Body of pancreas (tissue), 4 donors: Measurements from ENCODE around the gene AZIN2. TPM values are rescaled to one million over a fixed set of nuclear protein-coding genes. Genes with fewer than 3 reads are reported as not detected.
"Not testable (repeated sequence)": the region's sequence is repeated elsewhere in the genome, so short reads cannot be mapped to it uniquely, and the experiment has no call there.

Experiments
- ATAC-seq: fragments of 150-250 bp; one replicate; pipeline ENCODE4 v1.9.1; 2016
- DNase-seq, 4 donors: peaks; one replicate each; pipeline ENCODE4 v3.0.0-alpha.2; 2019
- H3K27ac ChIP-seq, 4 donors: fragments of 200-600 bp; sonication (generic); 1 replicate in 3 of 4; 2 replicates in 1 of 4; pipeline versions ENCODE4 v1.5.1 to v1.6.1; 2016 to 2019; ENCODE audit warnings: mild to moderate bottlenecking in 1 of 4, mixed read lengths in 1 of 4, moderate library complexity in 1 of 4
- H3K27me3 ChIP-seq, 2 donors: fragments of 200-600 bp; sonication (generic); one replicate each; pipeline ENCODE4 v1.6.0; 2016; ENCODE audit warnings: mild to moderate bottlenecking in 1 of 2
- H3K36me3 ChIP-seq, 2 donors: fragments of 200-600 bp; sonication (generic); replicated peaks in 1 of 2; 2 replicates each; pipeline ENCODE4 v1.5.1; 2016; ENCODE audit warnings: low read depth in 2 of 2; ENCODE audit not compliant: insufficient read depth in 1 of 2
- H3K4me1 ChIP-seq: fragments of 200-600 bp; sonication (generic); one replicate; pipeline ENCODE4 v1.6.0; 2016
- H3K4me3 ChIP-seq, 2 donors: fragments of 200-600 bp; sonication (generic); 1 replicate in 1 of 2; 2 replicates in 1 of 2; pipeline ENCODE4 v1.5.1; 2016 to 2019
- H3K9me3 ChIP-seq, 3 donors: fragments of 200-600 bp; sonication (generic); 1 replicate in 2 of 3; 2 replicates in 1 of 3; pipeline ENCODE4 v1.5.1; 2016
- POLR2A ChIP-seq, 3 donors: fragments of 450-650 bp; IDR thresholded peaks; one replicate each; pipeline ENCODE4 v1.6.1; 2016; ENCODE audit warnings: antibody characterized with exemption in 3 of 3, mild to moderate bottlenecking in 2 of 3
- WGBS, 2 donors: methylation state at CpG; one replicate each; pipeline ENCODE4 v1.1.5; 2017; 5-methylcytosine and 5-hydroxymethylcytosine counted together
- intact Hi-C: fragments of 100-400 bp; cut with DNase I; formaldehyde crosslinking; loops from one replicate; pipeline ENCODE4 v1.15.1; 2023
- total RNA-seq, 2 donors: library from RNA; depleted of rRNA; stranded (reverse); fragments of >200 nt; gene quantifications; one replicate each; pipeline ENCODE4 v1.1.0, GENCODE V29; 2016
- TF ChIP-seq, protein P1 (sequence below), 7 experiments: fragments of 450-650 bp in 4 of 7; fragments of 200-600 bp in 3 of 7; sonication (generic) in 3 of 7; IDR thresholded peaks; one replicate each; pipeline ENCODE4 v1.5.1; 2016 to 2019; ENCODE audit warnings: antibody characterized with exemption in 7 of 7

Gene AZIN2
- total RNA-seq, 2 donors from 2014 or later: 1.0 to 1.6 TPM

DNA sequence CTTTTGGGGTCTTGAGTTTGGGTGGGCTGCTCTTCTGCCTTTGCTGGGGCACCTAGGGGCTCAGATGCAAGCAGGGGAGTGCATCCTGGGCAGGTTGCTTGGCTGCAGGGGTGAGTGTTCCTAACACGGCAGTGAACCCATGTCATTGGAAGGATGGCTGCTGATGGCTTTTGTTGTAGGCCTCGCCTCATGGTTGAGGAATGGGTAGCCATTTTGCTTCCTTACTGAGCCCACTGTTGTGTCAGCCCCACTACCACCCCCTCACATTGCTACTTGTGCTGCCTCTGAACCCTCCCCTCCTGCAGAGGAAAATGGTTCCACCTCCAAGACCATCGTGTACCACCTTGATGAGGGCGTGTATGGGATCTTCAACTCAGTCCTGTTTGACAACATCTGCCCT, 16.8 kb downstream of the AZIN2 start:
- Histone ChIP-seq H3K27ac (no peak overlapping the region), H3K4me3 (no peak overlapping the region), H3K27me3 (no peaks in the 10 kb centered on the region), H3K4me1 (no peaks in the 10 kb centered on the region), H3K9me3 (no peaks in the 10 kb centered on the region), H3K36me3 (no peaks in the 10 kb centered on the region)
- TF ChIP-seq POLR2A (IDR thresholded peaks at IDR 0.05): no peak
- TF ChIP-seq, protein P1, sequence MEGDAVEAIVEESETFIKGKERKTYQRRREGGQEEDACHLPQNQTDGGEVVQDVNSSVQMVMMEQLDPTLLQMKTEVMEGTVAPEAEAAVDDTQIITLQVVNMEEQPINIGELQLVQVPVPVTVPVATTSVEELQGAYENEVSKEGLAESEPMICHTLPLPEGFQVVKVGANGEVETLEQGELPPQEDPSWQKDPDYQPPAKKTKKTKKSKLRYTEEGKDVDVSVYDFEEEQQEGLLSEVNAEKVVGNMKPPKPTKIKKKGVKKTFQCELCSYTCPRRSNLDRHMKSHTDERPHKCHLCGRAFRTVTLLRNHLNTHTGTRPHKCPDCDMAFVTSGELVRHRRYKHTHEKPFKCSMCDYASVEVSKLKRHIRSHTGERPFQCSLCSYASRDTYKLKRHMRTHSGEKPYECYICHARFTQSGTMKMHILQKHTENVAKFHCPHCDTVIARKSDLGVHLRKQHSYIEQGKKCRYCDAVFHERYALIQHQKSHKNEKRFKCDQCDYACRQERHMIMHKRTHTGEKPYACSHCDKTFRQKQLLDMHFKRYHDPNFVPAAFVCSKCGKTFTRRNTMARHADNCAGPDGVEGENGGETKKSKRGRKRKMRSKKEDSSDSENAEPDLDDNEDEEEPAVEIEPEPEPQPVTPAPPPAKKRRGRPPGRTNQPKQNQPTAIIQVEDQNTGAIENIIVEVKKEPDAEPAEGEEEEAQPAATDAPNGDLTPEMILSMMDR (IDR thresholded peaks at IDR 0.05): no peak
- WGBS, 2 donors: 83 to 88% methylated on average over 2 to 4 of the region's 4 CpGs
- intact Hi-C loops: loop anchor here (10.0 kb wide), 1 partner anchor 367 kb away; no protein-coding TSS in a partner anchor
- DNase-seq (no peak), ATAC-seq (no peak)

DNA sequence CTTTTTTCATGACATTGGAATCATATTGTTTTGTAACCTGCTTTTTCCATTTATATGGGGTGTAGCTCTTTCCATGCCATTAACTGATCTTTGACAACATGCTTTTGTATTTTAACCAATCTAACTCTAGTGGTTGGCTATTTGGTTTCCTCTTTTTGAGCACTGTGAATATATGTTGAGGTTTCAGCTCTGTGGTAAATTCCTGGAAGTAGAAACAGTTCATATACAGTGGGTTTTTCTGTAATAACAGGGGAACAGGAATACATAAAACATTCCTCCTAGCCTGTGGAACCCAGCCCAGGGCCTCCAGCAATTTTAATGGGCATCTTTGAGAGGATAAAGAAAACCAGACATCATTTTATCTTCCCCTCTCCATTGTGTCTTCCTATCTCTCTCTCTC, 17.4 kb downstream of the AZIN2 start:
- Histone ChIP-seq H3K9me3 (no peaks in the 10 kb centered on the region), H3K36me3 (no peaks in the 10 kb centered on the region), H3K4me3 (no peak overlapping the region), H3K4me1 (no peaks in the 10 kb centered on the region), H3K27me3 (no peaks in the 10 kb centered on the region), H3K27ac (no peak overlapping the region)
- DNase-seq (no peak), ATAC-seq (no peak)
- intact Hi-C loops: loop anchor here (10.0 kb wide), 1 partner anchor 366 kb away; no protein-coding TSS in a partner anchor
- no peak for TF ChIP-seq POLR2A (IDR thresholded peaks at IDR 0.05)
- TF ChIP-seq, protein P1 (IDR thresholded peaks at IDR 0.05): no peak

DNA sequence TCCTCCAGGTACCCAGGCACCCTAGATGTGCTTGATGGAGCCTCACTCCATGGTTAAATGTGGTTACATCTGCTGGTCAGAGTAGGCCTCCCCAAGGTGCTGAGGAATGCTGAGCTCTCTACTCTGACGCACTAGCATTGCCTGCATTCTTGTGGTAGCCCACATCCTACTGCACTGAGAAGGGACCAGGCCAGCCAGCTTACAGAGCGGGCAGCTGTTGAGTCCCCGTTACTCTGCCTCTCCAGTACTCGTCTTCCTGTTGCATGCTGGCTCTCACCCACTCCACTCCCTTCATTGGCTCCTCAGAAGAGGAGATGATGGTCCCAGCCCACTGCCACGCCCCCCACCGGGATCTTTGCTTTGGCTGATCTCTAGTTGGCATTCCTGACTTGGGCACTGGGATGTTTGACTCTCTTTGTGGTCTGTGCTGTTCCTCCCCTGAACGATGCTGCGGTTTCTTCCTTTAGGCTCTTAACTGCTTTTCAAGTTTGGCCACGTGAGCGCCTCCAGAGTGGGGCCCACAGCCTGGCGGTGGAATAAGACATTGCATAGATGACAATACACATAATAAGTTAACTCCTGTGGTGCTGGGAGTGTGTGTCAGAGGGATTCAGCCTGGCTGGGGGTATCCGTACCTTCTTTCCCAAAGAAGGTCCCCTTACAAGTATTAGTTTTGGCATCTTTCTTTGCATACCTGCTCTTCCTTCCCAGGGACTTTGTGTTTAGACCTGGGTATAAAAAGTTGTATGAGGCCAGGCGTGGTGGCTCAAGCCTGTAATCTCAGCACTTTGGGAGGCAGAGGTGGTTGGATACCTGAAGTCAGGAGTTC, 18.6 kb downstream of the AZIN2 start:
- peak in 3 of 4 donors; percentile 38 to 67 (median 39) for DNase-seq
- peak; percentile 49 for ATAC-seq
- no peaks in the 10 kb centered on the region for H3K27me3 ChIP-seq
- WGBS, 2 donors: 81 to 87% methylated on average over 13 of the region's 13 CpGs
- H3K4me3 ChIP-seq: no peak overlapping the region
- intact Hi-C loops: loop anchor here (10.0 kb wide), 1 partner anchor 365 kb away; no protein-coding TSS in a partner anchor
- no peaks in the 10 kb centered on the region for H3K36me3 ChIP-seq
- H3K4me1 ChIP-seq: no peaks in the 10 kb centered on the region
- TF ChIP-seq POLR2A (IDR thresholded peaks at IDR 0.05): no peak
- TF ChIP-seq, protein P1 (IDR thresholded peaks at IDR 0.05): no peak
- peak overlapping the region in 1 of 4 donors; percentile 13 for H3K27ac ChIP-seq
- H3K9me3 ChIP-seq: no peaks in the 10 kb centered on the region

DNA sequence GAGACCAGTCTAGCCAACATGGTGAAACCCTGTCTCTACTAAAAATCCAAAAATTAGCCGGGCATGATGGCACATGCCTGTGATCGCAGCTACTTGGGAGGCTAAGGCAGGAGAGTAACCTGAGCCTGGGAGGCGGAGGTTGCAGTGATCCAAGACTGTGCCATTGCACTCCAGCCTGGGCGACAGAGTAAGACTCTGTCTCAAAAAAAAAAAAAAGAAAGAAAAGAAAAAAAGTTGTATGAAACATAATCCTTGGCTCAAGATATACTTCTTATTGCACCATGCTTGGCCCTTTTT, 19.1 kb downstream of the AZIN2 start:
- H3K36me3 ChIP-seq, DNase-seq, H3K4me3 ChIP-seq, H3K27ac ChIP-seq, ATAC-seq, H3K9me3 ChIP-seq, H3K27me3 ChIP-seq, intact Hi-C loops, H3K4me1 ChIP-seq: not testable (repeated sequence)
- 89 to 98% methylated on average over 4 of the region's 4 CpGs for WGBS, 2 donors

DNA sequence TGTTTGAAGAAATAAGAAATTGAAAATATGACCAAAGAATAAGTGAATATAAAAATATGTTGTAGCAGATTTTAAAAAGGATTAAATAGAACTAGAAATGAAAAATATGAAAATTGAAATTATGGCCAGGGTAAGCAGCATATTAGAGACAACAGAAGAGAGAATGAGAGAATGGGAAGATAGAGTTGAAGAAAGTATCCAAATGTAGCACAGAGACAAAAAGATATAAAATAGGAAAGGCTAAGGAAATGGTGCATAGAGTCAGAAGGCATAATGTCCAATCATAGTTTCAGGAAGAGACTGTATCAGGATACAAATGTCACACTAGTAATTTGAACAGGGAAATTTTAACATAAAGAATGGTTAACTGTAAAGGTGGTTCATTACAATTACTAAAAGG, 29.5 kb downstream of the AZIN2 start:
- intact Hi-C loops: no loop called here

More for the DNA sequence above, 29.5 kb downstream of the AZIN2 start:
- no peak for ATAC-seq
- no peak overlapping the region for H3K4me3 ChIP-seq
- H3K36me3 ChIP-seq: no peaks in the 10 kb centered on the region
- no peaks in the 10 kb centered on the region for H3K4me1 ChIP-seq
- DNase-seq: no peak
- no peaks in the 10 kb centered on the region for H3K9me3 ChIP-seq
- H3K27ac ChIP-seq: no peak overlapping the region
- TF ChIP-seq, protein P1 (IDR thresholded peaks at IDR 0.05): no peak
- no peak for TF ChIP-seq POLR2A (IDR thresholded peaks at IDR 0.05)
- H3K27me3 ChIP-seq: no peaks in the 10 kb centered on the region
